Vagina (tissue), 2 donors: Measurements from ENCODE around the gene REEP1.

Source experiments
- POLR2A ChIP-seq, 2 donors: fragments of 450-650 bp; IDR thresholded peaks; one replicate each; pipeline ENCODE4 v1.6.1; 2017; ENCODE audit warnings: antibody characterized with exemption in 2 of 2, mild to moderate bottlenecking in 2 of 2, moderate library complexity in 2 of 2
- POLR2AphosphoS5 ChIP-seq, 2 donors: sonication (generic); formaldehyde crosslinking; IDR thresholded peaks; one replicate each; pipeline ENCODE4 v1.9.0; 2017; ENCODE audit warnings: antibody characterized with exemption in 2 of 2, mild to moderate bottlenecking in 2 of 2, low read depth in 1 of 2; ENCODE audit not compliant: insufficient read depth in 1 of 2
- TF ChIP-seq, protein P1 (sequence below), 3 experiments: fragments of 450-650 bp in 2 of 3; fragments of 200-600 bp in 1 of 3; sonication (generic) in 1 of 3; IDR thresholded peaks; one replicate each; pipeline ENCODE4 v1.5.1; 2017 to 2019; ENCODE audit warnings: antibody characterized with exemption in 3 of 3, mild to moderate bottlenecking in 2 of 3, moderate library complexity in 2 of 3

DNA sequence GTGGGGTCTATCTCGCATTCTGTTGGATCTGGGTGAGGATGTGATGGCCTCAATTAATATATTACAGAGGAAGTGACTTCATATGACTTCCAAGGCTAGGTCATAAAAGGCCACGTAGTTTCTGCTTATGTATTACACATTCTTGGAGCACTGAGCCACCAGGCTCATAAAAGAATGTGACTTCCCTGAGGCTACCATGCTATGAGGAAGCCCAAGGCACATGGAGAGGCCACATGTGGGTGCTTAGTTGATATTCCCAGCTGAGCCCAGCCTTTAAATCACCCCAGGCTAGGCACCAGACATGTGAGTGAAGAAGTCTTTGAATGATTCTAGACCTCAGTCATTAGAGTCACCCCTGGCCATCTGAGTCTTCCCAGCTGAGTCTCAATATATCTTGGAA is 13.3 kb upstream of the REEP1 start:
- TF ChIP-seq, protein P1, sequence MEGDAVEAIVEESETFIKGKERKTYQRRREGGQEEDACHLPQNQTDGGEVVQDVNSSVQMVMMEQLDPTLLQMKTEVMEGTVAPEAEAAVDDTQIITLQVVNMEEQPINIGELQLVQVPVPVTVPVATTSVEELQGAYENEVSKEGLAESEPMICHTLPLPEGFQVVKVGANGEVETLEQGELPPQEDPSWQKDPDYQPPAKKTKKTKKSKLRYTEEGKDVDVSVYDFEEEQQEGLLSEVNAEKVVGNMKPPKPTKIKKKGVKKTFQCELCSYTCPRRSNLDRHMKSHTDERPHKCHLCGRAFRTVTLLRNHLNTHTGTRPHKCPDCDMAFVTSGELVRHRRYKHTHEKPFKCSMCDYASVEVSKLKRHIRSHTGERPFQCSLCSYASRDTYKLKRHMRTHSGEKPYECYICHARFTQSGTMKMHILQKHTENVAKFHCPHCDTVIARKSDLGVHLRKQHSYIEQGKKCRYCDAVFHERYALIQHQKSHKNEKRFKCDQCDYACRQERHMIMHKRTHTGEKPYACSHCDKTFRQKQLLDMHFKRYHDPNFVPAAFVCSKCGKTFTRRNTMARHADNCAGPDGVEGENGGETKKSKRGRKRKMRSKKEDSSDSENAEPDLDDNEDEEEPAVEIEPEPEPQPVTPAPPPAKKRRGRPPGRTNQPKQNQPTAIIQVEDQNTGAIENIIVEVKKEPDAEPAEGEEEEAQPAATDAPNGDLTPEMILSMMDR (IDR thresholded peaks at IDR 0.05): no peak
- TF ChIP-seq POLR2AphosphoS5 (IDR thresholded peaks at IDR 0.05; ENCODE audit: insufficient read depth in 1 of 2, low read depth in 1 of 2) (no peak), POLR2A (IDR thresholded peaks at IDR 0.05) (no peak)
